MCF 10A (cell line): Measurements from ENCODE around the gene MKS1. TPM values are rescaled to one million over a fixed set of nuclear protein-coding genes. Genes with fewer than 3 reads are reported as not detected.

ENCODE experiments used
- BruUV-seq: library from RNA; stranded (reverse); fragments of 400-500 nt; replicated peaks from 2 replicates; lab custom pipeline; 2021; lab: Mats Ljungman, UMichigan
- CTCF ChIA-PET: fragments of 300-600 bp; sonication (Branson Sonifier 250); formaldehyde crosslinking; extraction: SDS; loops from one replicate; lab custom pipeline; 2021; ENCODE audit warnings: antibody characterized with exemption, inconsistent platforms; lab: Yijun Ruan, JAX
- POLR2A ChIA-PET: fragments of 300-600, 350-650 bp; sonication (Branson Sonifier 250); formaldehyde crosslinking; extraction: SDS; loops from one replicate; lab custom pipeline; 2020; ENCODE audit warnings: antibody characterized with exemption, inconsistent platforms; lab: Yijun Ruan, JAX
- DNase-seq: peaks from one replicate; pipeline ENCODE4 v3.0.0-alpha.2; 2018; ENCODE audit not compliant: unreplicated experiment
- H3K27ac Mint-ChIP-seq: one replicate; pipeline ENCODE4 v1.8.0; 2022; ENCODE audit warnings: mild to moderate bottlenecking, low read depth, mixed read lengths; ENCODE audit not compliant: unreplicated experiment
- H3K27me3 Mint-ChIP-seq: one replicate; pipeline ENCODE4 v1.8.0; 2022; ENCODE audit warnings: mixed read lengths; ENCODE audit not compliant: insufficient read depth, unreplicated experiment
- H3K36me3 Mint-ChIP-seq: one replicate; pipeline ENCODE4 v1.8.0; 2022; ENCODE audit warnings: mild to moderate bottlenecking, moderate library complexity, mixed read lengths; ENCODE audit not compliant: insufficient read depth, unreplicated experiment
- H3K4me1 Mint-ChIP-seq: one replicate; pipeline ENCODE4 v1.8.0; 2022; ENCODE audit warnings: mixed read lengths; ENCODE audit not compliant: insufficient read depth, unreplicated experiment
- H3K4me3 Mint-ChIP-seq: one replicate; pipeline ENCODE4 v1.8.0; 2022; ENCODE audit warnings: mild to moderate bottlenecking, moderate library complexity, mixed read lengths; ENCODE audit not compliant: unreplicated experiment
- H3K9me3 Mint-ChIP-seq: one replicate; pipeline ENCODE4 v1.8.0; 2022; ENCODE audit warnings: mixed read lengths; ENCODE audit not compliant: unreplicated experiment
- CTCF ChIP-seq: fragments of 200-600 bp; IDR thresholded peaks from one replicate; pipeline ENCODE4 v1.8.0; 2022; ENCODE audit warnings: antibody characterized with exemption, mild to moderate bottlenecking; ENCODE audit not compliant: unreplicated experiment
- intact Hi-C: fragments of 100-400 bp; cut with micrococcal nuclease; formaldehyde crosslinking; loops from 2 replicates; pipeline ENCODE4 v1.14.1; 2022
- total RNA-seq: library from RNA; stranded (reverse); gene quantifications from 2 replicates; pipeline ENCODE4 v1.2.3, GENCODE V29; 2022

Gene MKS1
- total RNA-seq, 1 experiment from 2014 or later, result 15.4 TPM

- DNase-seq, result no peak
- H3K27me3 Mint-ChIP-seq, result peaks cover 33% of the 10 kb centered on the region
- H3K9me3 Mint-ChIP-seq, result no peaks in the 10 kb centered on the region
- no TSS peak for BruUV-seq
- ChIA-PET CTCF (no interaction called here), POLR2A (interaction anchor here (0.7 kb wide), 1 partner anchor 23 kb away, joined by 3 read pairs; no protein-coding TSS in a partner anchor)
- intact Hi-C loops, result no loop called here
- H3K27ac Mint-ChIP-seq, result no peak within 1 kb of the TSS
- no peak within 1 kb of the TSS for H3K4me3 Mint-ChIP-seq
- H3K4me1 Mint-ChIP-seq, result peaks cover 14% of the 10 kb centered on the region
- TF ChIP-seq CTCF, result no peak
- H3K36me3 Mint-ChIP-seq, result no peaks in the 10 kb centered on the region
Observed at GRCh38 chr17:58192612-58193011, 26.4 kb downstream of the MKS1 start, which contains the start of gene EPX. EPX (plus strand) TSS chr17:58192726; CDS start chr17:58192847, 121 bp downstream.

- intact Hi-C loops, result no loop called here
- ChIA-PET CTCF (interaction anchor here (0.6 to 1.2 kb wide), 4 partner anchors 11 to 212 kb away, joined by 3 to 4 read pairs (median 3); no protein-coding TSS in a partner anchor), POLR2A (no interaction called here)
- Mint-ChIP-seq H3K4me3 (no peak overlapping the region), H3K27me3 (peaks cover 31% of the 10 kb centered on the region), H3K27ac (no peak overlapping the region), H3K4me1 (peaks cover 14% of the 10 kb centered on the region), H3K9me3 (no peaks in the 10 kb centered on the region), H3K36me3 (no peaks in the 10 kb centered on the region)
- BruUV-seq, result no TSS peak
- no peak for TF ChIP-seq CTCF
- DNase-seq, result peak; percentile 10
Observed at GRCh38 chr17:58191241-58191896, 27.7 kb downstream of the MKS1 start.

- H3K4me3 Mint-ChIP-seq, result no peak overlapping the region
- TF ChIP-seq CTCF, result no peak
- peaks cover 12% of the 10 kb centered on the region for H3K4me1 Mint-ChIP-seq
- no peak overlapping the region for H3K27ac Mint-ChIP-seq
- H3K27me3 Mint-ChIP-seq, result peaks cover 16% of the 10 kb centered on the region
- intact Hi-C loops, result no loop called here
- CTCF ChIA-PET, result interaction anchor here (0.5 to 1.1 kb wide), 3 partner anchors 13 to 374 kb away, joined by 3 read pairs; no protein-coding TSS in a partner anchor
- peak; percentile 87 for DNase-seq
- no peaks in the 10 kb centered on the region for H3K9me3 Mint-ChIP-seq
- H3K36me3 Mint-ChIP-seq, result no peaks in the 10 kb centered on the region
- no TSS peak for BruUV-seq
- POLR2A ChIA-PET, result interaction anchor here (0.7 to 1.1 kb wide), 3 partner anchors 29 to 182 kb away, joined by 3 to 4 read pairs (median 3); partner anchors contain the start of genes MKS1 and SRSF1
Observed at GRCh38 chr17:58189436-58190146, 29.5 kb downstream of the MKS1 start.

GRCh38 chr17:58187675-58188074 is 31.4 kb downstream of the MKS1 start:
- TF ChIP-seq CTCF, result no peak
- DNase-seq, result no peak
- peaks cover 17% of the 10 kb centered on the region for H3K4me1 Mint-ChIP-seq
- no TSS peak for BruUV-seq
- ChIA-PET CTCF (no interaction called here), POLR2A (no interaction called here)
- H3K27ac Mint-ChIP-seq, result no peak overlapping the region
- no peaks in the 10 kb centered on the region for H3K36me3 Mint-ChIP-seq
- intact Hi-C loops, result no loop called here
- H3K27me3 Mint-ChIP-seq, result peaks cover 16% of the 10 kb centered on the region
- no peaks in the 10 kb centered on the region for H3K9me3 Mint-ChIP-seq
- H3K4me3 Mint-ChIP-seq, result no peak overlapping the region
